GM21423 (cell line): Measurements from ENCODE around the gene ARL3.
"Not testable (repeated sequence)": the region's sequence is repeated elsewhere in the genome, so short reads cannot be mapped to it uniquely, and the experiment has no call there.

Experiments used
- ATAC-seq: cut with Tn5 transposase; IDR thresholded peaks from one replicate; pipeline ENCODE4 v1.9.1; 2021; ENCODE audit warnings: mild to moderate bottlenecking, moderate library complexity; ENCODE audit not compliant: unreplicated experiment

The ARL3 gene

GRCh38 chr10:102713814-102714620 lies at the start of gene ARL3:
Gene ARL3, minus strand, starts transcription at chr10:102714397. Its CDS starts 122 bp downstream, at chr10:102714275.
- ATAC-seq: peak; percentile 80

DNA sequence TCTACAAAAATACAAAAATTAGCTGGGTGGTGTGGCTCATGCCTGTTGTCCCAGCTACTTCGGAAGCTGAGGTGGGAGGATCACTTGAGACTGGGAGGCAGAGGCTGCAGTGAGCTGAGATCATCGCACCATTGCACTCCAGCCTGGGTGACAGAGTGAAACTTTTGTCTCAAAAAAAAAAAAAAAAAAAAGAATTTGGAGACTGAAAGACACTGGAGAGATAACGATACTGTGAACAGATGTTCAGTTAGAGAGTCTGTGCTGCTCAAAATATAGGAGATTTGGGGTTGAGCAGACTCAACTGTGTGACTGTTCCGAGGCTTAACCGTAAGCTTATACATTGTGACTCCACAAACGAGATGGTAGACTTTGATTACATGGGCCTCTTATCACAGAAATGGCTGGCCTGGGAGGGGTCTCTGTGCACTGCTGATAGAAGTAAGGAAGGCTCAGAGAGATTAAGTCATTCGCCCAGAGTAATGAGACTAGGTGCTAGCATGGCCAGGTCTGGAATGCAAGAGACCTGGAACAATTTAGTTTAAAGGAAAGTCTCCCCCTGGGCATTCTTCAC lies 48.9 kb upstream of the ARL3 start:
- ATAC-seq: no peak

- ATAC-seq: no peak
Observed at GRCh38 chr10:102762401-102763015, 48.3 kb upstream of the ARL3 start.

GRCh38 chr10:102761981-102762380 lies 47.8 kb upstream of the ARL3 start:
- no peak for ATAC-seq

DNA sequence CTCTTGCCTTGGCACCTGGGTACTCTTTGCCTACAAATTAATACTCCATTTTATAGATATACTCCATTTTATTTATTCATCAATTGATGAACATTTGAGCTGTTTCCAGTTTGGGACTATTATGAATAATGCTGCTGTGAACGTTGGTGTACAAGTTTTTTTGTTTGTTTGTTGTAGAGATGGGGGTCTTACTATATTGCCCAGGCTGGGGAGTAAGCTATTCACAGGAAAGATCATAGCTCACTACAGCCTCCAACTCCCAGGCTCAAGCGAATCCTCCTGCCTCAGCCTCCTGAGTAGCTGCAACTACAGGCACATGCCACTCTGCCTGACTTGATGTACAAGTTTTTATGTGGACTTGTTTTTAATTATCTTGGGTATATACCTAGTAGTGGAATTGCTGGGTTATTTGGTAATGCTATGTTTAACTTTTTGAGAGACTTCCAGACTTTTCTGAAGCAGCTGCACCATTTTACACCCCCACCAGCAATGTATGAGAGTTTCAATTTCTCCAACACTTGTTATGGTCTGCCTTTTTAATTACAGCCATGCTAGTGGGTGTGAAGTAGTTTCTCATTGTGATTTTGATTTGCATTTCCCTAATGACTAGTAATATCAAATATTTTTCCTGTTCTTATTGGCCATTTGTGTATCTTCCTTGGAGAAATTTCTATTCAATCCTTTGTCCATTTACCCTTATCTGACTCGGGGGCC lies 45.5 kb upstream of the ARL3 start:
- ATAC-seq: no peak

DNA sequence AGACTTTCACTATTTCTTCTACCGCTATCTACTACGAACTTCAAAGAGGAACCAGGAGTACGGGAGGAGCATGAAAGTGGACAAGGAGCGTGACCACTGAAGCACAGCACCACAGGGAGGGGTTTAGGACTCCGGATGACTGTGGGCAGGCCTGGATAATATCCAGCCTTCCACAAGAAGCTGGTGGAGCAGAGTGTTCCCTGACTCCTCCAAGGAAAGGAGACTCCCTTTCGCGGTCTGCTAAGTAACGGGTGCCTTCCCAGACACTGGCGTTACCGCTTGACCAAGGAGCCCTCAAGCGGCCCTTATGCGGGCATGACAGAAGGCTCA lies 44.7 kb upstream of the ARL3 start:
- not testable (repeated sequence) for ATAC-seq

- no peak for ATAC-seq
Observed at GRCh38 chr10:102758240-102758932, 44.2 kb upstream of the ARL3 start.

DNA sequence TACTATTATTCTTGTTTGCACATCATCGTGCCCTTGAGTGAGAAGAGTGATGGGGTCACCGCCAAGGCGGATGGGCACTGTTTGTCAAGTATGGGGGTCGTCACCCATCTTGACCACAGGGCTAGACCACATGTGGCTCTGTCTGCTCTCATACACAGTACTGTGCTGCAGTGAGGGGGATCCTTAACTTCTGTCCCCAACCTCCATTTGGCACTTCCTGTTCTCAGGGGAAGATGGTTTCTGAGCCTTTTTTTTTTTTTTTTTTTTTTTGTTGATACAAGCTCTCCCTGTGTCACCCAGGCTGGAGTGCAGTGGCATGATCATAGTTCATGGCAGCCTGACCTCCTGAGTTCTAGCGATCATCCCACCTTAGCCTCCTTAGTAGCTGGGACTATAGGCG lies 43.1 kb upstream of the ARL3 start:
- ATAC-seq: no peak

GRCh38 chr10:102753718-102754117 lies 39.5 kb upstream of the ARL3 start:
- no peak for ATAC-seq

GRCh38 chr10:102752934-102753664 lies 38.9 kb upstream of the ARL3 start:
- ATAC-seq: no peak

GRCh38 chr10:102752266-102752930 lies 38.2 kb upstream of the ARL3 start:
- ATAC-seq: no peak

GRCh38 chr10:102745157-102745556 lies 31.0 kb upstream of the ARL3 start:
- no peak for ATAC-seq

DNA sequence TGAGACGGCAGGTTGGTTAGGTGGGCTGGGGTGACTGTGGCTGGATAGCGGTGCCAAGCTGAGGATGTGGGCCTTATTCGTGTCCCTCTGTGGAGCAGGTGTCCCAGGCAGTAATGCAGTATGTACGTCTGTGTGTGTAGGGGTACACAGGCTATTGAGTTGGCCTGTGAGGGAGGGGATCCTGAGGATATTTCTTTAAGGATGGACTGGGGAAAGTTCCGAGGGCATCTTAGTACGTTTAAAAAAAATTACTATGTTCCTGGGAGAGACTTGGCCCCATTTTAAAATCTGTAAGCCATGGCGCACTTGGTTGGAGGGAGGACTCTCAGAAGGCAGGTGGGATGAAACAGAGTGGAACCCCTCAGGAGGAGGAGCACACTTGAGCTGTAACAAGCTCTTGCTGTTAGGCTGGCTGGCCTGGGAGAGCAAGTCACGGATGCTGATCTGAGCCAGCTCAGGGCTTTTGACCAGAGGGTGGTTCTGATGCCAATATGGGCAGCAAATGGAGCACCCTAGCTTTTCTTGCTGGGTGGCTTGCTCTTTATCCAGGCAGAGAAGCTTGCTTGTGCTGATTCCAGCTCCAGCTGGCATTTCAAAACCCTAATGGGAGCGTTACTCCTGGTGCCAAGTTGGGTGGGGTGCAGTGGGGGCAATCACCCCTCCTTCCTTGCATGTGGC lies 30.3 kb upstream of the ARL3 start:
- ATAC-seq: peak; percentile 2

DNA sequence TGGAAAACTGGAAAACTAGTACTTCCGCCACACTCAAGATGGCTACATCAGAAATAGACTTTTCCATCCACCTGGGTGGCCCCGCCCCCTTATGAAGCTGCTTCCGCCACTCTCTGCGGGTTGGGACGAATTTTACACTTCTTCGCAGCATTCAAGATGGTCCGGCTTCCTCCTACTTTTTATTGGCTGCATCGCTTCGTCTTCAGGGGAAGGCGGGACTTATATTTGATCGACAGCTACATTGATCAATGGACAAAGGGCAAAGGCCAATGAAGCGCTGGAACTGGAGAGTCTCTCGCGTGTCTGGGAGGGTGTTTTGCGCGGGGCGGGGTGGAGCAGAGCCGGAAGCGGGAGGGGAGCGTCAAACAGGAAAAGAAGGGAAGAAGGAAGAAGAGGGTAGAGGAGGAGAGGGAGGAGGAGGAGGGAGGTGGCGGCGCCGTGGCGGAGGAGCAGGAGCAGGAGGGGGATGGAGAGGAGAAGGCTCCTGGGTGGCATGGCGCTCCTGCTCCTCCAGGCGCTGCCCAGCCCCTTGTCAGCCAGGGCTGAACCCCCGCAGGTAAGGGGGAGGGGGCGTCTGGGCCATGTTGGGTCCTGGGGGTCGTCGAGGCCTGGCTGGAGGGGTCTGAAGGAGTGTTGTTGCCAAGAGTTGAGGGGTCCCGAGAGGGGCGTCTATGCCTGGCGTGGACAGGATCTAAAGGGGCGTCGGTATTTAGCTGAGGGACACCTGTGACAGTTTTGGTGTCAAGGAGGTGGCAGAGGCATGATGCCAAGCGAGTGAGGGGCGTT lies 29.6 kb upstream of the ARL3 start, which contains the start of gene WBP1L:
TSS of gene WBP1L (plus strand) at position 361 of the 786 bp plus-strand sequence. CDS start at position 467, 106 bp downstream.
- peak; percentile 95 for ATAC-seq

- no peak for ATAC-seq
Observed at GRCh38 chr10:102743078-102743587, 28.9 kb upstream of the ARL3 start.

- not testable (repeated sequence) for ATAC-seq
Observed at GRCh38 chr10:102742313-102742712, 28.1 kb upstream of the ARL3 start.

- no peak for ATAC-seq
Observed at GRCh38 chr10:102741726-102742237, 27.6 kb upstream of the ARL3 start.

DNA sequence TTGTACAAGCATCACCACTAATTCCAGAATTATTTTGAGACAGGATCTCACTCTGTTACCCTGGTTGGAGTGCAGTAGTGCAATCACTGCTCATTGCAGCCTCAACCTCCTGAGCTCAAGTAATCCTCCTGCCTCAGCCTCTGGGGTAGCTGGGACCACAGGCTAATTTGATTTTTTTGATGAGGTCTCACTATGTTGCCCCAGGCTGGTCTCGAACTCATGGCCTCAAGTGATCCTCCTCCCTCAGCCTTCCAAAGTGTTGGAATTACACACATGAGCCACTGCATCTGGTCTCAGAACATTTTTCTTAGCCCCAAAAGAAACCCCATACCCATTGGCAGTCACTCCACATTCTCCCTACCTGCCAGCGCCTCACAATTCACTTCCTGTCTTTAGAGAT lies 26.0 kb upstream of the ARL3 start:
- no peak for ATAC-seq
